ENCODE data around the gene ZNF532.

The ZNF532 gene

GRCh38 chr18:59006461-59007067 lies 141.9 kb downstream of the ZNF532 start:
- H3K36me3 ChIP-seq = no peaks in the 10 kb centered on the region
- no peak overlapping the region for H3K4me3 ChIP-seq (ENCODE audit: low read depth, low read length)
- no peaks in the 10 kb centered on the region for H3K9me3 ChIP-seq
- TF ChIP-seq CTCF (IDR thresholded peaks at IDR 0.05; ENCODE audit: low read depth, low read length) = no peak
- H3K4me1 ChIP-seq = no peaks in the 10 kb centered on the region
- no peaks in the 10 kb centered on the region for H3K27me3 ChIP-seq
- no peak for DNase-seq

- H3K9me3 ChIP-seq = no peaks in the 10 kb centered on the region
- no peaks in the 10 kb centered on the region for H3K4me1 ChIP-seq
- no peaks in the 10 kb centered on the region for H3K27me3 ChIP-seq
- H3K36me3 ChIP-seq = no peaks in the 10 kb centered on the region
- H3K4me3 ChIP-seq (ENCODE audit: low read depth, low read length) = no peak overlapping the region
- no peak for DNase-seq
- no peak for TF ChIP-seq CTCF (IDR thresholded peaks at IDR 0.05; ENCODE audit: low read depth, low read length)
These were observed 143.8 kb downstream of the ZNF532 start for GRCh38 chr18:59008302-59008974.

- no peak for DNase-seq
- Histone ChIP-seq H3K27me3 (no peaks in the 10 kb centered on the region), H3K4me3 (ENCODE audit: low read depth, low read length) (no peak overlapping the region), H3K9me3 (no peaks in the 10 kb centered on the region), H3K4me1 (no peaks in the 10 kb centered on the region), H3K36me3 (no peaks in the 10 kb centered on the region)
- no peak for TF ChIP-seq CTCF (IDR thresholded peaks at IDR 0.05; ENCODE audit: low read depth, low read length)
These were observed 145.2 kb downstream of the ZNF532 start for GRCh38 chr18:59009846-59010245.

GRCh38 chr18:59011289-59011688 lies 146.6 kb downstream of the ZNF532 start:
- no peak for DNase-seq
- no peaks in the 10 kb centered on the region for H3K27me3 ChIP-seq
- no peaks in the 10 kb centered on the region for H3K9me3 ChIP-seq
- H3K4me1 ChIP-seq = no peaks in the 10 kb centered on the region
- no peaks in the 10 kb centered on the region for H3K36me3 ChIP-seq
- no peak overlapping the region for H3K4me3 ChIP-seq (ENCODE audit: low read depth, low read length)
- TF ChIP-seq CTCF (IDR thresholded peaks at IDR 0.05; ENCODE audit: low read depth, low read length) = no peak

GRCh38 chr18:59011786-59012185 lies 147.1 kb downstream of the ZNF532 start:
- no peak for TF ChIP-seq CTCF (IDR thresholded peaks at IDR 0.05; ENCODE audit: low read depth, low read length)
- no peaks in the 10 kb centered on the region for H3K4me1 ChIP-seq
- H3K4me3 ChIP-seq (ENCODE audit: low read depth, low read length) = no peak overlapping the region
- no peaks in the 10 kb centered on the region for H3K27me3 ChIP-seq
- H3K9me3 ChIP-seq = no peaks in the 10 kb centered on the region
- no peaks in the 10 kb centered on the region for H3K36me3 ChIP-seq
- DNase-seq = no peak

Data from BE2C (cell line).